H9 (cell line): ENCODE data around the gene ZCCHC10. TPM values are rescaled to one million over a fixed set of nuclear protein-coding genes. Genes with fewer than 3 reads are reported as not detected.

Source experiments
- DNase-seq: peaks from one replicate; pipeline ENCODE4 v3.0.0-alpha.2; 2017
- H2AFZ ChIP-seq: one replicate; pipeline ENCODE4 v1.6.1; 2013; ENCODE audit warnings: mild to moderate bottlenecking, low read length, control low read depth, moderate library complexity
- H2AK5ac ChIP-seq: 2 replicates; pipeline ENCODE4 v1.6.1; 2013; ENCODE audit warnings: low read length, control low read depth, mixed read lengths; ENCODE audit not compliant: insufficient read length
- H2BK120ac ChIP-seq: one replicate; pipeline ENCODE4 v1.6.1; 2013; ENCODE audit warnings: low read depth, mild to moderate bottlenecking, low read length, control low read depth, inconsistent platforms; ENCODE audit not compliant: poor library complexity, severe bottlenecking
- H2BK12ac ChIP-seq: 2 replicates; pipeline ENCODE4 v1.6.1; 2013; ENCODE audit warnings: low read length, control low read depth, mixed read lengths, low read depth; ENCODE audit not compliant: insufficient read length
- H2BK15ac ChIP-seq: 2 replicates; pipeline ENCODE4 v1.6.1; 2013; ENCODE audit warnings: low read depth, low read length, control low read depth
- H2BK20ac ChIP-seq: one replicate; pipeline ENCODE4 v1.6.1; 2013; ENCODE audit warnings: low read depth, mild to moderate bottlenecking, low read length, control low read depth, inconsistent platforms; ENCODE audit not compliant: poor library complexity, severe bottlenecking
- H2BK5ac ChIP-seq: 2 replicates; pipeline ENCODE4 v1.6.1; 2013; ENCODE audit warnings: low read length, control low read depth, mixed read lengths; ENCODE audit not compliant: insufficient read length
- H3K14ac ChIP-seq: 2 replicates; pipeline ENCODE4 v1.6.1; 2013; ENCODE audit warnings: low read length, control low read depth; ENCODE audit not compliant: insufficient read depth
- H3K18ac ChIP-seq: 2 replicates; pipeline ENCODE4 v1.6.1; 2013; ENCODE audit warnings: low read depth, mild to moderate bottlenecking, mixed read lengths, low read length, control low read depth; ENCODE audit not compliant: insufficient read length
- H3K23ac ChIP-seq: 2 replicates; pipeline ENCODE4 v1.6.1; 2013; ENCODE audit warnings: low read length, control low read depth, mixed read lengths, low read depth; ENCODE audit not compliant: insufficient read length
- H3K23me2 ChIP-seq: 2 replicates; pipeline ENCODE4 v1.6.1; 2013; ENCODE audit warnings: low read depth, mild to moderate bottlenecking, mixed read lengths, low read length, control low read depth; ENCODE audit not compliant: insufficient read length, poor library complexity, severe bottlenecking
- H3K27ac ChIP-seq: 2 replicates; pipeline ENCODE4 v1.5.1; 2013; ENCODE audit warnings: low read length, control low read depth, mixed read lengths, low read depth; ENCODE audit not compliant: insufficient read length
- H3K27me3 ChIP-seq: 2 replicates; pipeline ENCODE4 v1.6.1; 2013; ENCODE audit warnings: low read length, control low read depth, inconsistent platforms; ENCODE audit not compliant: insufficient read depth
- H3K4ac ChIP-seq: 2 replicates; pipeline ENCODE4 v1.6.1; 2013; ENCODE audit warnings: low read depth, mild to moderate bottlenecking, control low read depth, inconsistent platforms, low read length, moderate library complexity
- H3K4me1 ChIP-seq: 2 replicates; pipeline ENCODE4 v1.6.1; 2013; ENCODE audit warnings: low read length, control low read depth, inconsistent platforms; ENCODE audit not compliant: insufficient read depth
- H3K4me2 ChIP-seq: 2 replicates; pipeline ENCODE4 v1.6.1; 2013; ENCODE audit warnings: low read length, control low read depth, mixed read lengths; ENCODE audit not compliant: insufficient read length, insufficient read depth
- H3K56ac ChIP-seq: 2 replicates; pipeline ENCODE4 v1.6.1; 2013; ENCODE audit warnings: low read depth, mild to moderate bottlenecking, mixed read lengths, low read length, control low read depth; ENCODE audit not compliant: insufficient read length
- H3K79me1 ChIP-seq: 2 replicates; pipeline ENCODE4 v1.6.1; 2013; ENCODE audit warnings: low read depth, mild to moderate bottlenecking, moderate library complexity, low read length, control low read depth, inconsistent platforms; ENCODE audit not compliant: insufficient read depth, poor library complexity, severe bottlenecking
- H3K79me2 ChIP-seq: 2 replicates; pipeline ENCODE4 v1.6.1; 2013; ENCODE audit warnings: low read length, control low read depth, inconsistent platforms; ENCODE audit not compliant: insufficient read depth
- H3K9ac ChIP-seq: 2 replicates; pipeline ENCODE4 v1.6.1; 2013; ENCODE audit warnings: low read length, control low read depth, mixed read lengths; ENCODE audit not compliant: insufficient read length; ENCODE audit errors: extremely low read depth
- H3K9me3 ChIP-seq: one replicate; pipeline ENCODE4 v1.6.1; 2013; ENCODE audit warnings: low read depth, low read length, inconsistent platforms; ENCODE audit not compliant: control insufficient read depth
- H3T11ph ChIP-seq: one replicate; pipeline ENCODE4 v1.6.1; 2013; ENCODE audit warnings: mild to moderate bottlenecking, low read length, control low read depth, inconsistent platforms
- H4K20me1 ChIP-seq: one replicate; pipeline ENCODE4 v1.6.1; 2013; ENCODE audit not compliant: control insufficient read depth, insufficient read length, insufficient read depth
- H4K5ac ChIP-seq: 2 replicates; pipeline ENCODE4 v1.6.1; 2013; ENCODE audit warnings: low read depth, mild to moderate bottlenecking, mixed read lengths, low read length, control low read depth; ENCODE audit not compliant: insufficient read length
- H4K8ac ChIP-seq: replicated peaks from 2 replicates; pipeline ENCODE4 v1.6.1; 2013; ENCODE audit warnings: low read length, control low read depth, mixed read lengths, low read depth; ENCODE audit not compliant: insufficient read length
- H4K91ac ChIP-seq: 2 replicates; pipeline ENCODE4 v1.6.1; 2013; ENCODE audit warnings: low read depth, mild to moderate bottlenecking, moderate library complexity, mixed read lengths, low read length, control low read depth; ENCODE audit not compliant: insufficient read length
- H3K27ac Mint-ChIP-seq, 3 experiments: 2 replicates in 2 of 3; 3 replicates in 1 of 3; pipeline ENCODE4 v1.8.0; 2020 to 2021; ENCODE audit warnings: mixed read lengths in 3 of 3, mild to moderate bottlenecking in 1 of 3, moderate library complexity in 1 of 3
- H3K27me3 Mint-ChIP-seq: 2 replicates; pipeline ENCODE4 v1.8.0; 2021; ENCODE audit warnings: low read depth, mild to moderate bottlenecking, moderate library complexity, mixed read lengths
- H3K36me3 Mint-ChIP-seq, 3 experiments: 2 replicates in 2 of 3; 3 replicates in 1 of 3; pipeline ENCODE4 v1.8.0; 2020 to 2021; ENCODE audit warnings: low read depth in 3 of 3, mixed read lengths in 3 of 3; ENCODE audit not compliant: insufficient read depth in 1 of 3
- H3K4me1 Mint-ChIP-seq, 2 experiments: 2 replicates each; pipeline ENCODE4 v1.8.0; 2020; ENCODE audit warnings: mixed read lengths in 2 of 2
- H3K4me3 Mint-ChIP-seq, 2 experiments: 2 replicates in 1 of 2; 3 replicates in 1 of 2; pipeline ENCODE4 v1.8.0; 2020 to 2021; ENCODE audit warnings: mild to moderate bottlenecking in 2 of 2, mixed read lengths in 2 of 2, moderate library complexity in 1 of 2
- H3K9me3 Mint-ChIP-seq, 2 experiments: 2 replicates in 1 of 2; 3 replicates in 1 of 2; pipeline ENCODE4 v1.8.0; 2020; ENCODE audit warnings: mild to moderate bottlenecking in 2 of 2, mixed read lengths in 2 of 2, moderate library complexity in 1 of 2
- CTCF ChIP-seq: fragments of 200-600 bp; sonication (generic); conservative IDR thresholded peaks from 3 replicates; pipeline ENCODE4 v1.8.0; 2021; ENCODE audit warnings: antibody characterized with exemption, mild to moderate bottlenecking
- WGBS: extraction: QIAGEN DNeasy Blood & Tissue Kit; methylation state at CpG from one replicate; pipeline ENCODE4 v1.1.7; 2013; ENCODE audit warnings: missing lambda C conversion rate, low lambda C conversion rate, mixed read lengths; ENCODE audit not compliant: insufficient read length; ENCODE audit errors: extremely low coverage; 5-methylcytosine and 5-hydroxymethylcytosine counted together
- total RNA-seq: library from RNA; stranded (reverse); gene quantifications from 2 replicates; pipeline ENCODE4 v1.2.1, GENCODE V29; 2021

The ZCCHC10 gene
- total RNA-seq, 1 experiment from 2014 or later = 34.0 TPM

DNA sequence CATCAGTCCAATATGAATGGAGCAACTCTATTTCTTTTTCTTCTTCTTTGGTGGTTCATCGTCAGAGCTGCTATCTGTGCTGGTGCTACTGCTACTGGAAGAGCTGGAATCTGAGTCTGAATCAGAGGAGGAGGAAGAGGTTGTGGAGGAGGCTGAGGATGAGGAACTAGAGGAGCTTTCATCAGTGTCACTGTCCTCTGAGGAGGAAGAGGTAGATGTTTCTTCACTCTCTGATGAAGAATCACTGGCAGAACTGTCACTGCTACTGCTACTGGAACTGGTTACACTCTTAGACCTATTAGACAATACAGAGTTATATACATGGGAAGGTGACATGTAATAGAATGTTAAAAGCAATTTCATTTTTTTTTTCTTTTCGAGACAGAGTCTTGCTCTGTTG lies 27.8 kb downstream of the ZCCHC10 start:
- no peak overlapping the region for H4K91ac ChIP-seq
- H4K5ac ChIP-seq = no peak overlapping the region
- Mint-ChIP-seq H3K9me3 (no peaks in the 10 kb centered on the region), H3K36me3 (peaks cover 4 to 25% (median 9%) of the 10 kb centered on the region in 3 experiments; a peak in 5 of 7 replicates), H3K4me3 (no peak overlapping the region), H3K27ac (0 out of 7 replicates have a peak overlapping the region, but pooled peaks of 1 of the 3 experiments have one; percentile 6), H3K4me1 (no peaks in the 10 kb centered on the region), H3K27me3 (no peaks in the 10 kb centered on the region)
- H3K9me3 ChIP-seq = no peaks in the 10 kb centered on the region
- H2BK120ac ChIP-seq = no peak overlapping the region
- H3K18ac ChIP-seq = no peak overlapping the region
- no peak overlapping the region for H3K4ac ChIP-seq
- no peak overlapping the region for H3K23ac ChIP-seq
- H3K79me2 ChIP-seq = no peaks in the 10 kb centered on the region
- H3T11ph ChIP-seq = no peak overlapping the region
- H2BK15ac ChIP-seq = no peak overlapping the region
- no peak for TF ChIP-seq CTCF
- no peaks in the 10 kb centered on the region for H3K23me2 ChIP-seq
- H3K27me3 ChIP-seq = no peaks in the 10 kb centered on the region
- H3K4me1 ChIP-seq = no peaks in the 10 kb centered on the region
- no peak overlapping the region for H3K9ac ChIP-seq
- H2AFZ ChIP-seq = no peak overlapping the region
- H4K8ac ChIP-seq = no peak overlapping the region
- no peak overlapping the region for H2BK20ac ChIP-seq
- no CpG with 5 or more reads among the region's 2 CpGs for WGBS
- DNase-seq = no peak
- no peak overlapping the region for H3K27ac ChIP-seq
- H3K4me2 ChIP-seq = no peak overlapping the region
- H2BK5ac ChIP-seq = no peak overlapping the region
- no peak overlapping the region for H2AK5ac ChIP-seq
- no peak overlapping the region for H3K14ac ChIP-seq
- H3K56ac ChIP-seq = no peak overlapping the region
- H2BK12ac ChIP-seq = no peak overlapping the region
- H3K79me1 ChIP-seq = no peaks in the 10 kb centered on the region
- H4K20me1 ChIP-seq = no peaks in the 10 kb centered on the region
